ENCODE measurements around the gene TOR1AIP2. TPM values are rescaled to one million over a fixed set of nuclear protein-coding genes. Genes with fewer than 3 reads are reported as not detected.

The TOR1AIP2 gene
- total RNA-seq, 1 donor from 2014 or later = 88.5 TPM

DNA sequence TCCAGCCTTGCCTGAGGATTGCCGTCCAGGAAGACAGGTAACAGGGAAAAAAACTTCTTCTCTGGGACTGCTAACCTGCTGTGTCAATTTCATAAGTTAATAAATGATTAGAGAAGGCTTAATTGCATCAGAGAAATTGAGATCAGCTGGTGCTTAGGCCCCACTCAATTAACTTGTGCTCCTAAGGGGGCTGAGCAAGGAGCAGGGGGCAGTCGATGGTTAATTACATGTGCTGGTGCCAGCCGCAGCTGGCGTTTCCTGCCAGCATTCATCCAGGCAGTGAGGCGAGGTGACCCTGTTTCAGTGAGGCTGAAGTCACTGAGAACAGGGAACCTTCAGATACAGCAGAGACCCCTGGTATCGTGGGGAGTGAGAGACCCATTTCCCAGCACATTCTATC is 74.5 kb downstream of the TOR1AIP2 start:
- TF ChIP-seq CTCF (IDR thresholded peaks at IDR 0.05) = no peak
- Histone ChIP-seq H3K27ac (no peak overlapping the region), H3K27me3 (no peaks in the 10 kb centered on the region), H3K9me3 (no peaks in the 10 kb centered on the region), H3K4me3 (no peak overlapping the region), H3K4me1 (no peaks in the 10 kb centered on the region), H3K36me3 (no peaks in the 10 kb centered on the region)
- intact Hi-C loops (cut with DNase I) = no loop called here
- no peak for ATAC-seq
- no peak for DNase-seq

DNA sequence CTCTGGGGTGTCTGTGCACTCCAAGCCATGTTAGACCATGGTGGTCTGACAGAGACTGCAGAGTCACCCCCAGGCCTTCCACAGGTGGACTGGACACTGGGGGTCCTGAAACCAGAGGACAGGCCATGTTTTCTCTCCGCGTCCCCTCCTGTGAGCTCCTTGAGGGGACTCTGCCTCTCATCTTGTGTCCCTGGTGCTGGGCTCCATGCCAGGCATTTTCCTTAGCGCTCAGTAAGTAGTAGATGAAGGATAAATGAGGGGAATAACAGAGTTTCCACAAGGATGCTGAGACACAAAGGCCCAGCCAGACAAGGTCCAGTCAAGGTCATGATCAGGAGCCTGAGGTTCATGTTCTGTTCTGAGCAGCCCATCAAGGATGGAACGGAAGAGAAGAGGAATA is 77.1 kb downstream of the TOR1AIP2 start:
- intact Hi-C loops (cut with DNase I) = no loop called here
- H3K27me3 ChIP-seq = no peaks in the 10 kb centered on the region
- no peaks in the 10 kb centered on the region for H3K4me1 ChIP-seq
- no peak for DNase-seq
- H3K9me3 ChIP-seq = no peaks in the 10 kb centered on the region
- no peak overlapping the region for H3K4me3 ChIP-seq
- no peaks in the 10 kb centered on the region for H3K36me3 ChIP-seq
- no peak for ATAC-seq
- no peak for TF ChIP-seq CTCF (IDR thresholded peaks at IDR 0.05)
- no peak overlapping the region for H3K27ac ChIP-seq

- DNase-seq (no peak), ATAC-seq (no peak)
- no peaks in the 10 kb centered on the region for H3K36me3 ChIP-seq
- H3K4me1 ChIP-seq = no peaks in the 10 kb centered on the region
- H3K9me3 ChIP-seq = no peaks in the 10 kb centered on the region
- H3K27me3 ChIP-seq = no peaks in the 10 kb centered on the region
- no peak for TF ChIP-seq CTCF (IDR thresholded peaks at IDR 0.05)
- intact Hi-C loops (cut with DNase I) = no loop called here
- H3K27ac ChIP-seq = no peak overlapping the region
- no peak overlapping the region for H3K4me3 ChIP-seq
Measured at GRCh38 chr1:179798864-179799516, 78.6 kb downstream of the TOR1AIP2 start.

GRCh38 chr1:179798213-179798863 is 79.3 kb downstream of the TOR1AIP2 start:
- no peaks in the 10 kb centered on the region for H3K4me1 ChIP-seq
- H3K4me3 ChIP-seq = no peak overlapping the region
- no peak overlapping the region for H3K27ac ChIP-seq
- no peaks in the 10 kb centered on the region for H3K36me3 ChIP-seq
- DNase-seq = no peak
- intact Hi-C loops (cut with DNase I) = no loop called here
- H3K9me3 ChIP-seq = no peaks in the 10 kb centered on the region
- TF ChIP-seq CTCF (IDR thresholded peaks at IDR 0.05) = no peak
- no peaks in the 10 kb centered on the region for H3K27me3 ChIP-seq
- ATAC-seq = no peak

- no peak for TF ChIP-seq CTCF (IDR thresholded peaks at IDR 0.05)
- no peaks in the 10 kb centered on the region for H3K4me1 ChIP-seq
- no peak for ATAC-seq
- H3K4me3 ChIP-seq = no peak overlapping the region
- no peaks in the 10 kb centered on the region for H3K27me3 ChIP-seq
- DNase-seq = no peak
- intact Hi-C loops (cut with DNase I) = no loop called here
- H3K36me3 ChIP-seq = no peaks in the 10 kb centered on the region
- H3K9me3 ChIP-seq = no peaks in the 10 kb centered on the region
- no peak overlapping the region for H3K27ac ChIP-seq
Measured at GRCh38 chr1:179794669-179795068, 82.9 kb downstream of the TOR1AIP2 start.

Measured in upper lobe of right lung (tissue), 1 donor.